Stimulated activated CD4-positive, alpha-beta T cell treated with anti-CD3 and anti-CD28 coated beads, Interleukin-12 subunit alpha, Interleukin-12 subunit beta, amount 100 ng/mL, for 4 hours (primary cell): Measurements from ENCODE around the gene DPP6.
A peak's percentile ranks its signal among the peaks of the same experiment; 100 is the strongest.

ENCODE experiments used
- DNase-seq: peaks from one replicate; pipeline ENCODE4 v3.0.0-alpha.2; 2020

The DPP6 gene

DNA sequence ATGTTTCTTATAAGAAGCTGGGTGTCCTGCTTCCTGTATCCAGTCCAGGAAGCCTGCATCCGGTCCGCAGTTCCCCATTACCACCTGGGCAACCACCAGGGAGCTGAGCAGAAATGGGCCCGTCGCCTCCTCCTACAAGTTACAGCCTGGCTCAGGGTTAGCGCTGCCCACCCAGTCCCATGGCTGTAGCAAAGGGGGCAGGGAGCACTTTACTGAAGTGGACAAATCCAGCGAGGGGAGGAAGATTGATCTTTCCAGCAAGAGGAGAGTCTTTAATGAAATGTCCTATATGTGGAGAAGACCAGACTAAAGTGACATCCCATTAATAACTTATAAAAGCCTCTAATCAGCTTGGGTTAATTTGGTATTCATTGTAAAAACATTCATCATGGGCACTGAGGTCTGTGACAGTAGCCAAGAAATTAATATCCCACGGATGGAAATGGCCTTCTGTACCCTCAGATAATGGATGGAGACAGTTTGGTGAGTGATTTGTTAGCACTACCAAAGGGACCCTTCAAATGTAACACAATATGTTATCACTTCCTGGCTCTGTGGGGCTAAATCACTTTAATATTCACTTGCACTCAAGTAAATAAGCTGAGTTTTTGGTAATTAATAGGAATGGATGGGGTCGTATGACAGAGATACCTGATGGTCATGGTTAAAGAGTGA, 627.3 kb downstream of the DPP6 start:
- DNase-seq: no peak

DNA sequence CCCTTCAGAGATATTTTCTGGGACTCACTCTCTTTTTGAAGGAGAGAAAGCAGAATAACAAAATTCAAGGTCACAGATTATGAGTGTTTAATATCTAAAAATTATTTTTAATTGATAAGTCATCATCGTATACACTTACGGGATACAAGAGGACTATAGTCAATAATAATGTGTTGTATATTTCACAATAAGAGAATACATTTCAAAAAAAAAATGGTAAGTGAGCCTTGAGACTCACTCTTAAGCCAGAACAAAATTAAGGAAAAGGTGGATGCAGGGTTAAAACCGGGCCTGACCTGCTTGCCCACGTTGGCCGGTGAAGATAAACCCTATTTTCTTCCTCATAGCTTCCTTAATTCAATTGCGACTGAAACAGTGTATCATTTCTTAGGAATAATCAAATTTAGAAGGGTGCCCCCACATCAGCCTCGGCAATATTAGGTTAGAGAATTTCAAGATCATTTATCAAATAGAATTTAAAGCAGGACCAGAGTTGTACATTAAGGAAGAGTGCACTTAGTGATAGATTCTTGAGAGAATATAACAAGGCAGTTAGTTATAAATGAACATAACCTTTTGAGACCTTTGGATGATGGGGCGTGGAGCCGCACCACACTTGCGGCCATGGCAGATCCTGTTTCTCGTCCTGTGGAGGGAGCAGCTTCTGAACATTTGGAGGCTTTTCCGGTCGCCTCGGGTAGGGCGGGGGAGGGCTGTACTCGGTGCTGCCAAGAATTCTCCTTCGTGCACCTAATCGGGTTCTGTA, 628.9 kb downstream of the DPP6 start:
- no peak for DNase-seq

DNA sequence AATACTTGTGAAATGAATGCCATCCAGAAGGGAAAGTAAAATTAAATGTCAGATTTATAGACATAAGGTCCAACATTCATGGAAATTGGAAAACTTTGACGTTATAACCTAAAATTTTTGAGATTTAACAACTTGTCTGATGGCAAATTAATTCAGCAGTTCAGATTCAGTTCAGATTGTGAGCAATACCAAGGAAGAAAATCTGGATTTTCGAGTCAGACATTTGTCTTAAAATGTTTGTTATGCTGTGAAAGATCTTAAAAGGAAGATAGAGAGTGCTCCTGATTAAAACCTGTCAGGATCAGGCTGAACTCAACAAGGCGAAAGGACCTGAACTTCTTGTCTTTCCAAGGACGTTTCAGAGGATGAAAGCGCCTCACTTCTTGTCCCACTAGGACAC, 629.8 kb downstream of the DPP6 start:
- DNase-seq: no peak

DNA sequence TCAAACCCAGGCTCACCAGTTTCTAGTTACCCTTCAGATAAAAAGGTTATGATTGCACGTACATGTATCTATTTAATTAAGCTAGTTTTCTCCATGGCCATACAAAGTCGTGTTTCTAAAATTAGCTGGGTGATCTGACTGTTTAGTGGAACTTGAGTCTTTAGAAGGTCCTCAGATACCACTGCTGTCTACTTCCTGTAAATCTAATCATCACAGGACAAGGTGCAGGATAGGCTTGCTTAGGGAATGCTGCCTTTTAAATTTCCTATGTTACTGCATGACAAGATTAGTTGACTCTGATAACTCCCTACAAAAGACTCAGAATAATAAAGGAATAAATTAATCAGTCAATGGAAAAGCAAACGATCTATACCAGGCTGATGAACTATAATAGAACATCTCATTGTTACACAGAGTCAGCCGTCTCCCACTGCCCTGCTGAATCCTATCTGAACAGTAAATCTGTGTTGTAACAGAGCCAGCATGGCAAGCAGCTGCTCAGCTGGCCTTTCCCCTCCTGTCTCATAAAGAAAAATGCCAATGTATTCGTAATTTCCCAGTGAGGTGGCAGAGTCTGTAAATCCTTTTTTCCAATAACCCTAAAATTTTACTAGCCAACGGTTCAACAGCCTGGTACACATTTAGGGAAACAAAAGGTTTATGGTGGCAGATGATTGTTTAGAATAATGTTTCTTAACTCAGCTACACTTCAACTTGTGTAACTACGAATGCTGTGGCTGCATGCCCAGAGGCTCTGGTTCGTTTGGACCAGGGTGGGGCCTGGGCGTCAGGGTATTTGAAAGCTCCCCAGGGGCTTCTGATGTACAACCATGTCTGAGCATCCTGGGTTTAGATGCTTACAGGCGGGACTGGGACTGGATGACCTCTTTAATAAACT, 632.7 kb downstream of the DPP6 start:
- DNase-seq: no peak

DNA sequence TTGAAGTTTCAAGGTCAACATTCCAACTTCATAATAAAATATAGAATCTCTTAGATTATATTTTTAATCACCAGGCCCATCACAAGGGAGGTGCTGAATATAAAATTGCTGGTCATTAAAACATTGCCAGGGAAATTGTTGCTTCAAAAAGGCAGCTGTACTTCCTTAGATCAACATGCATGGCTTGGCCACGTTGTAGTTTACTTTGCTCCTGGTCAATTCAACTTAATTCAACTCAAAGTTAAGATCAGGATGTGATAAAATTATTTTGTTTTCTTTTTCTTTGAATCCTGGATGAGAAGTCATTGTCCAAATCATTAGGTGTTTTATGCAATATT, 633.3 kb downstream of the DPP6 start:
- no peak for DNase-seq

DNA sequence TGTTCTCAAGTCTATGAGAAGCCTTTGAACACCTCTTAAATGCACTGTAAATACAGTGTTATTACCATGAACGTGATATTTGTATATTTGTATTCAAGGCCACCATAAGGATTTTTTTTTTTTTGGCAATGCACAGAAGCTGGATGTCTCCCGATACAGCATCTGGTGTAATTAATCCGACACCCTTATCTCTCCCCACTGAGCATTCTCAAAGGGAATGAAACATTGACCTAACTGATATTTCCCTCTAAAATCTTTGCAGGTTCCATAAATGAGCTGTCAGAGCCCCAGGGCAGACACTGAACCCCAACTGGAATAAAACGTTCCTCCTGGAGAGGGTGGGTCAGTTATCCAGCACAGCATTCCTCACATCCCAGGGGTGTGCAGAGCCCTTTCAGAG, 634.1 kb downstream of the DPP6 start:
- no peak for DNase-seq

DNA sequence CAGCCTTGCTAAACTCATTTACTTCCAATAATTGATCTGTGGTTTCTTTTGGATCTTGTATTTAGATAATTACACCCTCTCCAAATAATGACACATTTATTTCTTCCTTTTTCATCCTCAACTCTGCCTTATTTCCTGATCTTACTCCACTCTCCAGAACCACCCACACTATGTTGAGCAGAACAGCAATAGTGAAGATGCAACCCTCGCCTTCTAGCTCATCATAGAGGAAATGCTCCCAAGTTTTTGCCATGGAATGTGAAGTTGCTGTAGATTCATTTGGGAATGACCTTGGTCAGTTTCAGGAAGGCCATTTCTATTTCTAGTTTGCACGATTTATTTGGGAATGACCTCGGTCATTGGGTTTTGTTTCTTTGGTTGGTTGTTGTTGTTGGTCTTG, 636.8 kb downstream of the DPP6 start:
- no peak for DNase-seq

DNA sequence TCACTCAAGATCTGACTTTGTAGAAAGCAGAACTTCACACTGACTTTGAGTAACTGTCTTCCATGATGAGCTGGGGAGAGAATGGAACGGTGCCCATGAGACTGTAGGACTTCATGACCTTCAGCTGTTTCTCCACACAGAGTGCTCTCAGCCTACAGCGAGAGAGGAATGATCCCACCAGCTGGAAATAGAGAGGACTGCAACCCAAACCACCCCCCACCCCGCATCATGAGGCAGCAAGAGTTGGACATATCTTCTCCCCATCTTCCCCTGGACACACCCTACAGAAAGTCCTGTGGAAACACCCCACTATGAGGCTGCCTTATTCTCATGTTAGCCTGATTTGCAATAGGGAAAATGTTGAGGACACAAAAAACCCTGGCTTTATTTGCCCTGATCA, 638.2 kb downstream of the DPP6 start:
- DNase-seq: no peak

DNA sequence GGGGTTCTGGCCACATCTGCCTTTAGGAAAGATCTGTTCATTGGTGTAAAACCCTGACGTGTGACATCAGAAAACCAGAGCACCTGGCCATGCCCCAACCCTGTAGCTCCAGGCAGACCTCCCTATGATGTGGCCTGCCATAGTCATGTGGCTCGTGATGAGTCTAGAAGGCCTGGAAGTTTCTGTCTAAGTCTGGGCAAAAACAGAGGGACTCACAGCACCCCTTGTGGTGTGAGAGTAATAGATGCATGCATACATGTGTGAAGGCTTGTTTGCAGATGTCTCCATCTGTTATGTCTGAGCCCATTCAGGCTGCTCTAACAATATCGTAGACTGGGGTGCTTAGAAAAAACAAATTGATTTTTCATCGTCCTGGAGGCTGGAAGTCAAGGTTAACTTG, 641.5 kb downstream of the DPP6 start:
- DNase-seq: no peak

DNA sequence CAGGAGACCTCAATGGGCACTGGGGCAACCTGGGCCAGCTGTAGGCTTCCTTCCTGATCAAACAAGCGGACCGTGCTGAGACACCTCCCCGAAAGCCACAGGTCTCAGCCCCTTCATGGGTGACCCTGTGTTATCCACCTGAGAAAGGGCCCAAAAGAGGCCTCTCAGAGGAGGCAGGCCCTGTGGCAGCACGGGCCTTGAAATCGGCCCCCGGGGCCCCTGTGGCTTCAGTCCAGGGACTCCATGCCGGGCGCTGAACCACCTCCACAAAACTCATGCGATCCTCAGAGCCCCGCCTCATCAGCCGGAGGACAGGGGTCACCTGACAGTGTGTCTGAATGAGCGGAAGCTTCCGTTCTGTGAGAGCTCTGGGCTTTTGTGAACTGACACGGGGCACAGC, 643.6 kb downstream of the DPP6 start:
- no peak for DNase-seq

DNA sequence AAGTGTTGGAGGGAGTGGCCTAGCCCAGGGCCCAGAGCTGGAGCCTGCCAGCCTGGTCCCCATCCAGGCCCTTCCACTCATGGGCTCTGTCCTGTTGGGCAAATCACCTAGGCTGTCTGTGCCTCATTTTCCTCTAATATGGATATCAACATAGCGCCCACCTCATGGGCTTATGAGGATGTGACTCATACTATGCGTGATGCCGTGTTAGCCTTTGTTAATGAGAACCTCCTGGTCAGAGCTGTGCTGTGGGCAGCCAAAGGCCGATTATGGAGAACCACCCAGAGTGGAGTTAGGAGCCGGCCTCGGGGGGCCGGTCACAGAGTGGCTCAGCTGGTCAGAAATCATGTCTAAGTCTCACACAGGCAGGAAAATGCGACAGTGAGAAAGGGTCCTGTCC, 644.4 kb downstream of the DPP6 start:
- DNase-seq: no peak

DNA sequence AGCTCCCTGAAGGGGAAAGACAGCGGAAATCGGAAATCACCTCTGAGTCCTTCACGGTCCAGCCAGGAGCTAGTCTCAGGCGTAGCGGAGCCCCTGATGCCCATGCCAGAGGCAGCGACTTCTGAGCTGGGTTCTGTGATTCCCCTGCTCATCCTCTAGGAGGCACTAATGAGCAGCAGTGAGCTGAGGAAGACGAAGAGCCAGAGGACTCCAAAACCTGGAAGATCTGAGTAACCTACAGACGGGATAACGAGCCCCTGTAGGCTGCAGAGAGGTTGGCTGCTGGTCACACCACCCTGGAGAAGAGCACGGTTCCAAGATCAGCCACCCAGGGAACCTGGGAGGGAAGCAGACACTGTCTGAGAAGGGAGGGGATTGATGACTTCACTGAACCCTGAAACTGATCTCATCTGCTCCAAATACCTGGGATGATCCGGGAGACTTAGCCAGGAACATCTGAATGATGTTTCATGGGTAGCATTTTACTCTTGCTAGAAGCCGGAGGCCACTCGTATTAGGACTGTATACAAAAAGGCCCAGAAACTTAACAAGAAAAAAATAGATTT, 646.6 kb downstream of the DPP6 start:
- no peak for DNase-seq

DNA sequence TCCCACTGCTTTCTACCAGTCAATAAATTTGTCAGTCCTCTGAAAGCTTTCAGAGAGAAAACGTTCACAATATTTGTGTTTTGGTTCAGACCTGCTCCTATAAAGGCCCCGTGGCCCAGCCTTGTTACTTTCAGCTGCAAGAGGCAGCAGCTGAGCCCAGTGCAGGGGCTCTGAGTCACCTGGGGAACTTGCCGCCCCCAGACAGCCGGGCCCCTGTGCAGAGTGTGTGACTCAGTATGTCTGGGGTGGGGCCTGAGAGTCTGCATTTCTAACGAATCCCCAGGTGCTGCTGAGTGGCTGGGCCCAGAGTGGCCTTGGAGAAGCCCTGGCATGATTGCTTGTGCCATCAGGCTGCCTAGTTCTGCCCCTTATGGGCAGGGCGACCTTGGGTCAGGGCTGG, 647.2 kb downstream of the DPP6 start:
- DNase-seq: peak; percentile 1

DNA sequence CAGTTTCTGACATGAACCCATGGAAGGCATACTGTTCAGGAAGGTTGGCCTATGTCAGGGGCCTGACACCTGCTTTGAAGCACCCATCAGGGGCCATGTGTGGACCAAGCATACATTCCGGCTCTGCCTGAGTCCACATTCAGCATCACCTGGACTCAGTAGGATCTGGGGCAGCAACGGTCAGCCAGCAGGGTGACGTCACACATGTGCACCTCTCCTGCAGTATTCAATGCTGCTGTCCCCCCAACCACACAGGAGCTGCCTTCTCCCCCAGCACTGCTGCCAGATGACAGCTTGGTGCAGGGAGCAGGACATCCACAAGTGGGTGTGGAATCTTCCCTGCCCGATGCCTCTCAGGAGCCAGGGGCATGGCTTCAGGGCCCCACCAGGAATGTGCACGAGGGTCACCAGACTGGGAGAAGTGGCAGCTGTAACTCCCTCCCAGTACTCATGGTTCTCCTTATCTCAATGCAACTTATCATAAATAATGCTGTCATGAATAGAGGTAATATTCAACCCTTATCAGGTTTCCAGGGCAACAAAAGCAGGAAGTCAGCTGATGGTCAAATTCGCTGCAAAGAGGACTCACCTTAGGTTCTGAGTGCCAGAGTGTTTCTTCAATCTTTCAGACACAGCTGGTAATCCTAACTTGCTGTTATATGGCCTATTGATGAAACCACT, 657.8 kb downstream of the DPP6 start:
- no peak for DNase-seq

DNA sequence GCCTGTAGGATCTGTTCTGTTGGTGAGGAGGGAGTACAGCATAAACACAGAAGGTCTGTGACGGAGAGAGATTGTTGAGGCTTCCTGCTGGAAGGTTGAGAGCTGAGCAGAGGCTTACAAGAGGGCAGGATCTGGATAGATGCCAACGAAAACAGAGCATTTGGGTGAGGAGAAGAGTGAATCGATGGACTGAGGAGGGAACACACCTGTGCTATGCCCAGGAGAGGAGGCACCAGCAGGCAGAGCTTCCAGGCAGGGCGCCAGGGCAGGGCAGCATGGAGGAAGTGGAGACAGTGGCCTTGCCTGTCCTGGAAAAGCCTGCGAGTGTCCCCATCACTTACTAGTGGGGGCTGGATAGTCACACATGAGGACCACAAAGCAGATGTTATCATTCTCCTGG, 667.8 kb downstream of the DPP6 start:
- DNase-seq: no peak

DNA sequence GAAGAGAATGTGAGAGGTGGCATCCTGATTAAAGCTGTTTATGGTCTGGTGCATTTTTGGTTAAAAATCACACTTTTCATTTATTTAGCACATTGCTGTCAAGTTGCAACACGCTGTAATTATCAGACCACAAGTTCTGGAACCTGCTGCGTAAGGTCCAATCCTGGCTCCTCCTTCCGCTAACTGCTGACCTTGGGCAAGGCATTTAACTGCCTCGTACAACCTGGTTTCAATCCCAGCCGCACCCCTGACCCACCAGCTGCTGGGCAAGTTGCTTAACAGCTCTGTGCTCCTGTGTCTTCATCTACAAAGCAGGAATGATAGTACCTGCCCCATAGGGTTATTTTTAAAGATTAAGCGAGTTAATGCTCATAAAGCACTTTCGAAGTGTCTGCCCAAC, 668.9 kb downstream of the DPP6 start:
- DNase-seq: no peak

DNA sequence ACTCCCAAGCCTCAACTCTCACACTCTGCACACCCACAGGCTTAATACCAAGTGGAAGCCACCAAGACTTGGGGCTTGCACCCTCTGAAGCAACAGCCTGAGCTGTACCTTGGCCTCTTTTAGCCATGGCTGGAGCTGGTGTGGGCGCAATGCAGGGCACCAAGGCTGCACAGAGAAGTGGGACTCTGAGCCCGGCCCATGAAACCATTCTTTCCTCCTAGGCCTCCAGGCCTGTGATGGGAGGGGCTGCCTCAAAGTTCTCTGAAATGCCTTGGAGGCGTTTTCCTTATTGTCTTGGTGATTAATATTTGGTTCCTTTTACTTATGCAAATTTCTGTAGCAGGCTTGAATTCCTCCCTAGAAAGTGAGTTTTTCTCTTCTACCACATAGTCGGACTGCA, 674.2 kb downstream of the DPP6 start:
- DNase-seq: no peak

DNA sequence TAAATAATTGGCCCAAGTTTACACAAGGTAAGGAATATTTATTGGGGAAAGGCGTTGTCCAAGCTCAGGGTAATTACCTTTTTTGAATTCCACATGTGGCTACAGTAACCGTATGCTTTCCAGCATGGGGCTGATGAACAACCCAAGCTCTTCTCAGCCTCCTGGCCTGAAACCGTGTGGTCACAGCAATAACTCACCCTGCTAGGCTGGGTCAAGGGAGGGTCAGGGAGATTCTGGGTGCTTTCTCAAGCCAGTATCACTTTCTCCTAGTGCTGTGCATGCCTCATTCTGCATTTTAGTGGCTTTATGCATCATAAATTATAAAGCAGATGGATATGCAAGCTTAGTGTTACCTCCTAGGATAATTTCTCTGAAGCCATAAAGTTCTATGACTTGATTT, 676.9 kb downstream of the DPP6 start:
- no peak for DNase-seq

DNA sequence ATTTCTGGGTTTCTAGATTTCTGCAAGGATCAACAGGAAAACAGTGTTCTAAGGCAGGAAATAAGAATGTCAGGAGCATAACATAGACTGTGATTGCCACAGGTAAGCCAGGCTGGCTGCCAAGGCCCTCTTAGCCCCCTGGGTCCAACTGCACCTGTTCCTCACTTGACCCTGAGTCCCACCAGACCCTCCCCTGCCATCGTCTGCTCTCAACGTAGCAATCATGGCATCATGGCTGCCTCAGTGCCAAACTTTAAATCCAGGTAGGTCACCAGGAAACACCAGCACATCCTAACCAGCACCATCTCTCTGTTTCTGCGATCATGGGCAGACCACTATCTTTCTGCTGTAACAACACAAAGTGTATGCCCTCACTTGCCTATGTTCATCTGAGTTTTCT, 683.6 kb downstream of the DPP6 start:
- DNase-seq: no peak

DNA sequence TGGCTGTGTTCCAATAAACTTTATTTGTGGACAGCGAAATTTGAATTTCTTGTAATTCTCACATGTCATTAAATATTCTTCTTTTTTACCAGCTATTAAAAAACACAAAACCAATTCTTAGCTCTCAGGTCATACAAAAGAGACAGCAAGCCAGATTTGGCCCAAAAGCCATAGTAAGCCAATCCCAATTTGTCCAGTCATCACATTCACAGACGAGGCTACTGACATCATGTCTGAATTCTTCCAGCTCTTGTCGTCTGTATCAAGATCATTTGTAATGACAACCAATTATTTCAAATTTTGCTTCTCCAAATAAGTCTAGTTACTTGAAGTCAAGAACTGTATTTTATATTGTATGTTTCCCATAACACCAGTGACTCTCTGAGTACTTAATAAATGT, 684.2 kb downstream of the DPP6 start:
- DNase-seq: no peak

DNA sequence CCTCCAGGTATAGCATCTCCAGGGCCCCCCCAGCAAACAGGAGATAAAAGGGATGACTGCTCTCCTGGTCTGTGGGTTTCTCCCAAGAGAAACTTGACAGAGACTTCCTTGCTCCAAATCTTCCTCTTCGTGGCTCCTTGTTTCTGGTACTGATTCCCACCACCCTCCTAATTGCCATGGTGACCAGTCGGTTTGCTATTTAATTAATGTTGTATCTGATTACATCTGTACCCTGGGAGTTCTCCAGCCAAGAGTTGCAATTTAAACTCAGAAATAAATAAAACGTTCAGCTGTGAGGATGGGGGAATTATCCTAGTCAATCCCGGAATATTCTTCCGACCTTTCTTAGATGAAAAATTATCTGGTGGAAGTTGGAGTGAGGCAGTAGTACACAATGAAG, 686.0 kb downstream of the DPP6 start:
- no peak for DNase-seq

DNA sequence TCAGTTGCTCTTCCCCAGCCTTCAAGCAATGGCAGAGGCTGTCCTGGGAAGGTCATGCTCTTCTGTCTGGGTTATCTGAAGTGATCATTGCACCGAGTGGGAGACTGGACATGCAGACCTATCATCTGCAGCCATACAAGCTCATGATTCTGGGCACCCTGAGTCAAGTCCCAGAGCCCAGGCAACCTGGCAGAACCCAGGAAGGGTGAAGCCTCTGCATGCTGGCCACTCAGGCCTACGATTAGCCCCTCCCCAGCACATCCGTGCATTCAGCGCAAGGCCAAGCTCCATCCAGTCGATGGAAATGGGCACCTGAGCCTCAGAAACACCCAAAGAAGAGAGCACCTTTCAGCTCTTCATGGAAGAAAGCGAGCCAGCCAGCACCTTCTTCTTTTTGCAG, 688.9 kb downstream of the DPP6 start:
- no peak for DNase-seq

DNA sequence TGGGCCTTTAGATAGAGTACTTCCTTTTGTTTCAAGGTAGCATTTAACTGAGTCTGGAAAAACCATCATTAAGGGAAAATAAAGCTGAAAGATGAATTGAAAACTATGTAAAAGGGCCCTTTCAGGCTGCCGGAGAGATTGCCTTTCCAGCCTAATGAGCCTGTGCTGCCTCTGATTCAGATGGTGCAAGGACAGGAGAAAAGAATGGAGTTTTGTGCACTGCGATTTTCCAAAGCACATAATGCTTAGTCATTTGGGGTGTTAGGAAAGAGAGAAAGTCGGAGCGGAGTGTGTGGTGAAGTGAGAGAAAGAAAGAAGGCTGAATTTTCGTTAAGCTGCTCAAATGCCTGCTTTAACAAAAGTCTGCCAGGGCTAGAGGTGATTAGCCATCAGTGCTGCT, 691.0 kb downstream of the DPP6 start:
- no peak for DNase-seq
